HG03060 (cell line): Measurements from ENCODE around the gene BORA.
"Not testable (repeated sequence)": the region's sequence is repeated elsewhere in the genome, so short reads cannot be mapped to it uniquely, and the experiment has no call there.

ENCODE experiments used
- ATAC-seq: cut with Tn5 transposase; IDR thresholded peaks from one replicate; pipeline ENCODE4 v1.9.1; 2021; ENCODE audit warnings: low read depth, moderate number of reproducible peaks; ENCODE audit not compliant: unreplicated experiment

The BORA gene

GRCh38 chr13:72727417-72728289, at the start of gene BORA, which contains the start of gene MZT1:
BORA (plus strand) TSS chr13:72727923; CDS start chr13:72728941, 1,018 bp downstream.
MZT1 (minus strand) TSS chr13:72727629; CDS start chr13:72727602, 27 bp downstream.
- ATAC-seq: peak; percentile 95

GRCh38 chr13:72678312-72678711, 49.4 kb upstream of the BORA start:
- no peak for ATAC-seq

- no peak for ATAC-seq
Measured at GRCh38 chr13:72680353-72680752, 47.4 kb upstream of the BORA start.

- no peak for ATAC-seq
Measured at GRCh38 chr13:72686766-72687165, 41.0 kb upstream of the BORA start.

GRCh38 chr13:72689181-72689696, 38.5 kb upstream of the BORA start:
- ATAC-seq: no peak

- no peak for ATAC-seq
Measured at GRCh38 chr13:72692884-72693514, 34.7 kb upstream of the BORA start.

GRCh38 chr13:72693832-72694231, 33.9 kb upstream of the BORA start:
- ATAC-seq: no peak

GRCh38 chr13:72694314-72694713, 33.4 kb upstream of the BORA start:
- no peak for ATAC-seq

GRCh38 chr13:72696579-72696978, 31.1 kb upstream of the BORA start:
- no peak for ATAC-seq

GRCh38 chr13:72698164-72698563, 29.6 kb upstream of the BORA start:
- ATAC-seq: no peak

GRCh38 chr13:72700509-72700908, 27.2 kb upstream of the BORA start:
- ATAC-seq: no peak

- no peak for ATAC-seq
Measured at GRCh38 chr13:72716776-72717175, 10.9 kb upstream of the BORA start.

- not testable (repeated sequence) for ATAC-seq
Measured at GRCh38 chr13:72726185-72726584, 1.5 kb upstream of the BORA start.

GRCh38 chr13:72726726-72727416, 852 bp upstream of the BORA start:
- peak; percentile 2 for ATAC-seq

- ATAC-seq: no peak
Measured at GRCh38 chr13:72728290-72728605, 525 bp downstream of the BORA start.

GRCh38 chr13:72737033-72737432, 9.3 kb downstream of the BORA start:
- no peak for ATAC-seq

- no peak for ATAC-seq
Measured at GRCh38 chr13:72740015-72740414, 12.3 kb downstream of the BORA start.

GRCh38 chr13:72745260-72745659, 17.5 kb downstream of the BORA start:
- ATAC-seq: peak; percentile 42

GRCh38 chr13:72751220-72751619, 23.5 kb downstream of the BORA start:
- no peak for ATAC-seq

- no peak for ATAC-seq
Measured at GRCh38 chr13:72754111-72754510, 26.4 kb downstream of the BORA start.
